HG03469 (cell line): Measurements from ENCODE around the gene COL23A1.
"Not testable (repeated sequence)": the region's sequence is repeated elsewhere in the genome, so short reads cannot be mapped to it uniquely, and the experiment has no call there.

Source experiments
- ATAC-seq: cut with Tn5 transposase; IDR thresholded peaks from one replicate; pipeline ENCODE4 v1.9.1; 2021; ENCODE audit warnings: mild to moderate bottlenecking, moderate library complexity, moderate number of reproducible peaks; ENCODE audit not compliant: unreplicated experiment

COL23A1 gene

GRCh38 chr5:178318893-178319292 is 271.3 kb downstream of the COL23A1 start:
- no peak for ATAC-seq

GRCh38 chr5:178318382-178318781 is 271.8 kb downstream of the COL23A1 start:
- ATAC-seq = no peak

DNA sequence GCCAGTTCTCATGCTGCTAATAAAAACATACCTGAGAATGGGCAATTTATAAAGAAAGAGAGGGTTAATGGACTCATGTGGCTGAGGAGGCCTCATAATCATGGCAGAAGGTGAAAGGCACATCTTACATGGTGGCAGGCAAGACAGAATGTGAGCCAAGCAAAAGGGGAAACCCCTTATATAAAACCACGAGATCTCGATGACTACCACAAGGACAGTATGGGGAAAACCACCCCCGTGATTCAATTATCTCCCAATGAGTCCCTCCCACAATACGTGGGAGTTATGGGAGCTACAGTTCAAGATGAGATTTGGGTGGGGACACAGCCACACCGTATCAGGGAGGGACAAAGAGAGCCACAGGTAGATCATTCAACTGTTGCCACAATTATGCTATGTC is 272.5 kb downstream of the COL23A1 start:
- not testable (repeated sequence) for ATAC-seq

GRCh38 chr5:178314961-178315820 is 275.0 kb downstream of the COL23A1 start:
- no peak for ATAC-seq

- ATAC-seq = no peak
These were observed 276.0 kb downstream of the COL23A1 start for GRCh38 chr5:178314061-178314660.

GRCh38 chr5:178313316-178313715 is 276.9 kb downstream of the COL23A1 start:
- ATAC-seq = no peak

- no peak for ATAC-seq
These were observed 277.3 kb downstream of the COL23A1 start for GRCh38 chr5:178312880-178313282.

- no peak for ATAC-seq
These were observed 279.9 kb downstream of the COL23A1 start for GRCh38 chr5:178310130-178310865.

- ATAC-seq = no peak
These were observed 280.8 kb downstream of the COL23A1 start for GRCh38 chr5:178309271-178310013.

GRCh38 chr5:178308541-178309092 is 281.6 kb downstream of the COL23A1 start:
- ATAC-seq = no peak

DNA sequence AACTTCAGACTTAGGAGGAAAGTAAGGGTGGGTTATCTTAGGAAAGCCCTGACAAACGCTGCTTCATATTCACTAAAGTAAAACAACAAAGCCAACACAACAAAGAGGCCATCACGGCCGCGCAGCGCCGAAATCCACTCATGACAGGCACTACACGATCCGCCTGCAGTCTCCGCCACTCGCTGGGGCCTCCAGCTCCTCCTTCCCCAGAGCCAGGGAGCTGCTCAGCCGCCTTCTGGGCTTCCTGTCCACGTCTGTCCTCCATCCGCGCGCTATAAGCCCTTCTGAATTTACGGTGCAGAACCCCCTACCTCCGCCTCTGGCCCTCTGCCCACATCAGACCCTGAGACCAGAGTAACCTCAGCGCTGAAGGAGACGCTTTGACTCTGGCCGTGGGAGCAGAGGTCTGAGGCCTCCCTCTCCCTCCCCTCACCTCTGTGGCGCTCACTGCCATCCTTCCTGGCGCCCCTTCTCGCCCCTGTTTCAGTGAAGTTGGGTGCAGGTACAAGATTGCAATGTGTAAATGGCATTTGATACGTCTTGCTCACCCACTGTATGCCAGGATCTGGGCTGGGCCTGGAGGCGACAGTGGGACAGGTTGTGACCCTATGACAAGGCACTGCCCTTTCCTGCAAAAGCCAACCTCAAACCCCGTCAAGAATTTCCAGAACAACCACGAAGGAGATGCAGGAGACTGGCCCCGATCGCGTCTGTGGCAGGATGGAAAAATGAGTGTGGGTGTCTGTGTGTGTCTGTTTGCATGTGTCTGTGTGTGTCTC is 282.7 kb downstream of the COL23A1 start:
- ATAC-seq = no peak

DNA sequence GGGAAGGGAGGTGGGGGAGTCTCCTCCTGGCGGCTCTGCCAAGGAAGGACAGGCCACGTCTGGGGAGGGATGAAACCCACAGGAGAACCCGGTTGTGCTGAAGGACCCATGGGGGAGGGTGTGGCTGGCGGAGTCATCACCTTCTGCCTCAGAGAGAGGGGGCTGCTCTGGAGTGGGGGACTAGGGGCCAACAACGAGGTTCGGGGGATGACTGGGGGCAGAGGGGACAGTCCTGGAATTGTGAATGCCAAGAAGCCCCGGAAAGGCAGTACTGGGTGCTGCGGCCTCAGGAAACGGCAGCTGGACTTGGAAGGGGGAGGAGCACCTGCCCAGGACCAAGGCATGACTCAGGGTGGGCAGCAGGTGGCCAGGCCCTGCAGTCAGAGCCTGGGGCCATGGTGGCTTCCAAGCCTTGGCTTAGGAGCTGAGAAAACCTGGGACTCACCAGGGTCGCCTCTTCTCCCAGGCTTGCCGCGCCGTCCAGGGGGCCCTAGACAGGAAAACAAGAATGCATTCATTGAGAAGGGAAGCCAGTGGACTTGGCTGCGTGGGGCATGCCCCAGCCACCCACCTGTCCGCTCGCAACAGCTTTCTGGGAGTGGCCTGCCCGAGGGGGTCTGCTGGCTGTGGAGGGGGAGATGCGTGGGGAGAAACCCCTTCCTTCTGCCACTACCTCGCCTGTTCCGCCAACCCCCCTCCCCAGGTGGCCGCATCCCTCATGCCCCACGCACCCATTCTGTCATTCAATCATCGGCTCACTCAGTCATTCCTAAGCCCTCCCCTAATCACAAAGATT is 283.6 kb downstream of the COL23A1 start:
- ATAC-seq = no peak

GRCh38 chr5:178305801-178306200 is 284.4 kb downstream of the COL23A1 start:
- no peak for ATAC-seq

DNA sequence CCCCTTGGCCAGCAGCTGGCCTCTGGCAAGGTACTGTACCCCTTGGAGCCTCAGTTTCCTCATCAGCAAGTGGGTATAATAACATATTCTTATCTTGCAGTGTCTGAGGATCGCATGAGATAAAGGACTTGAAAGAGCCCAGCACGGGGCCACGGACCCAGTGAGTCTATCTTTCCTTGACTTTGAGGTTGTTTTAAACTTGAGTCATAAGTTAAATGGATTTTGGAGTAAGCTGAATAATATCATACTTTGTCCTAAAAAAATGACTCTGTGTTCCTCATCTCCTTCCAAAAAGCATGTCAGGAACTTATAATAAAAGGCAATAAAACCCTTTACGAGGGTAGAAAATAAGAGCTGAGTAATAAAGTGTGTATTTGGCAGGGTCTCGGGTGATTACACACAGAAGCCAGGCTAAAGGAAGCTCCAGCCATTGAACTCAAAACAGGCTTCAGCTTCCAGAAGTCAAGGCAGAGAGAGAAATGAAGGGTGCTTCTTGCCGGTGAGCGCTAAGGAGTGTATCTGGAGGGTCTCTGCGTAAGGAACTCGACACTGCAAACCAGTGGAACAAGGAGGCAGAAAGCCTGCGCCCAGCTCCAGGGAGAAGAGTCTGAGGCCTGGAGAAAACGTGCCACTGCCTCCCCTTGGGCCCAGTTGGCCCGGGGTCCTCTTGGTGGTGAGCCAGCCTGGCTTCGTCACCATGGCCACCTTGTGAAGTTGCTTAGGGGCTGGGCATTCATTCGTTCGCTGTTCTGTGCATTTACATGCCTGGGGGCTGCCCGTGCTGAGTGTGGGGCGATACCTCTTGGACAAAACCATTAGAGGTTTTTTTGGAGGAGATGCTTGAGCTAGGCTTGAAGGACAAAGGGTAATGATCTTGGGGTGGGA is 285.2 kb downstream of the COL23A1 start:
- no peak for ATAC-seq

DNA sequence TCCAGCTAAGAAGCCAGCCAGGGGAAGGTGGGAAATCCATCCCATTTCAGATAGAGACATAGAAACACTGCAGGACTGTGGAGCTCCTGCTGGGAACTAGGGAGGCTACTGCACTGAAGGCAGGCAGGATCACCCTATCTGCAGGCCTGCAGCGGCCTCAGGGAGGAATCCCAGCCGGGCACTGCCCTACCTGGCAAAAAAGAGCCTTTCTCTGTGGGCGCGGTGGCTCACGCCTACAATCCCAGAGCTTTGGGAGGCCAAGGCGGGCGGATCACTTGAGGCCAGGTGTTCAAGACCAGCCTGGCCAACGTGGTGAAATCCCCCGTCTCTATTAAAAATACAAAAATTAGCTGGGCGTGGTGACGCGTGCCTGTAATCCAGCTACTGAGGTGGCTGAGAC is 286.2 kb downstream of the COL23A1 start:
- ATAC-seq = no peak

- ATAC-seq = not testable (repeated sequence)
These were observed 287.9 kb downstream of the COL23A1 start for GRCh38 chr5:178302321-178302720.

DNA sequence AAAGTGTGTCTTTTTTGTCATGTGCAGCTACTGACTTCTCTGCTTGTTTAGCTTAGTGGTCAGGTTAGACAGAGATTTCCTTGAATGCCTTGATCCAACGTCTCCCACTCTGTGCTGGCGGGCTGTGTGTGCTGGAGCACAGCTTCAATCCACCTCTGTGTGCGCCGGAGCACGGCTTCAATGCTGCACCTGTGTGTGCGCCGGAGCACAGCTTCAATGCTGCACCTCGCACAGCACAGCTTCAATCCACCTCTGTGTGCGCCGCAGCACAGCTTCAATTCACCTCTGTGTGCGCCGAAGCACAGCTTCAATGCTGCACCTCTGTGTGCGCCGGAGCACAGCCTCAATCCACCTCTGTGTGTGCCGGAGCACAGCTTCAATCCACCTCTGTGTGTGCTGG is 288.6 kb downstream of the COL23A1 start:
- no peak for ATAC-seq

- ATAC-seq = no peak
These were observed 291.8 kb downstream of the COL23A1 start for GRCh38 chr5:178298283-178298807.
